SK-N-SH (cell line): ENCODE measurements around the gene PTPRG. TPM values are rescaled to one million over a fixed set of nuclear protein-coding genes. Genes with fewer than 3 reads are reported as not detected.

ENCODE experiments used
- CTCF ChIA-PET: fragments of 300-600, 350-600 bp; formaldehyde crosslinking; extraction: SDS; loops from one replicate; lab custom pipeline; 2021; lab: Yijun Ruan, JAX
- POLR2A ChIA-PET: fragments of 350-600 bp; sonication (Branson Sonifier 250); formaldehyde crosslinking; extraction: SDS; loops from one replicate; lab custom pipeline; 2020; ENCODE audit warnings: antibody characterized with exemption, inconsistent platforms; lab: Yijun Ruan, JAX
- DNase-seq: peaks from one replicate; pipeline ENCODE4 v3.0.0; 2012
- H2AFZ ChIP-seq: fragments of 200-600 bp; sonication (generic); 2 replicates; pipeline ENCODE4 v1.8.1; 2016; ENCODE audit warnings: antibody characterized with exemption, mild to moderate bottlenecking, low read depth
- H3F3A ChIP-seq: fragments of 200-600 bp; sonication (generic); replicated peaks from 2 replicates; pipeline ENCODE3; 2016; ENCODE audit warnings: antibody characterized with exemption, mild to moderate bottlenecking; ENCODE audit not compliant: insufficient read depth
- H3K27ac ChIP-seq, 2 experiments: fragments of 200-500 bp in 1 of 2; fragments of 200-600 bp in 1 of 2; sonication (Bioruptor generic) in 1 of 2; sonication (generic), shearing (Covaris generic) in 1 of 2; 2 replicates each; pipeline versions ENCODE4 v1.5.1 to v1.6.1; 2014 to 2016; ENCODE audit warnings: low read depth in 2 of 2, inconsistent platforms in 1 of 2, low read length in 1 of 2, mild to moderate bottlenecking in 1 of 2, mixed read lengths in 1 of 2
- H3K27me3 ChIP-seq: fragments of 200-600 bp; sonication (generic), shearing (Covaris generic); 2 replicates; pipeline ENCODE4 v1.6.1; 2016; ENCODE audit warnings: mixed run types; ENCODE audit not compliant: insufficient read depth
- H3K36me3 ChIP-seq, 2 experiments: fragments of 200-500 bp in 1 of 2; fragments of 200-600 bp in 1 of 2; sonication (Bioruptor generic) in 1 of 2; sonication (generic) in 1 of 2; replicated peaks in 1 of 2; 2 replicates each; pipeline versions ENCODE3 to v1.5.1; 2014 to 2016; ENCODE audit warnings: low read length in 1 of 2, mild to moderate bottlenecking in 1 of 2; ENCODE audit not compliant: insufficient read depth in 2 of 2, control insufficient read depth in 1 of 2
- H3K4me1 ChIP-seq, 2 experiments: fragments of 200-500 bp in 1 of 2; fragments of 200-600 bp in 1 of 2; sonication (Bioruptor generic) in 1 of 2; sonication (generic), shearing (Covaris generic) in 1 of 2; 2 replicates each; pipeline versions ENCODE4 v1.5.1 to v1.6.1; 2014 to 2016; ENCODE audit warnings: low read depth in 1 of 2, low read length in 1 of 2, mixed run types in 1 of 2; ENCODE audit not compliant: insufficient read depth in 2 of 2, control insufficient read depth in 1 of 2
- H3K4me2 ChIP-seq: fragments of 200-600 bp; sonication (generic), shearing (Covaris generic); 2 replicates; pipeline ENCODE4 v1.6.1; 2017; ENCODE audit warnings: mixed run types
- H3K4me3 ChIP-seq, 2 experiments: fragments of 200-500 bp in 1 of 2; fragments of 200-600 bp in 1 of 2; sonication (Bioruptor generic) in 1 of 2; sonication (generic), shearing (Covaris generic) in 1 of 2; 2 replicates each; pipeline versions ENCODE4 v1.5.1 to v1.8.1; 2014 to 2016; ENCODE audit warnings: low read depth in 2 of 2, inconsistent platforms in 1 of 2, low read length in 1 of 2, mild to moderate bottlenecking in 1 of 2, mixed read lengths in 1 of 2, moderate library complexity in 1 of 2
- H3K79me2 ChIP-seq: fragments of 200-600 bp; sonication (generic); 2 replicates; pipeline ENCODE4 v1.8.1; 2017; ENCODE audit warnings: mild to moderate bottlenecking; ENCODE audit not compliant: insufficient read depth
- H3K9ac ChIP-seq: fragments of 200-600 bp; sonication (generic); 2 replicates; pipeline ENCODE4 v1.6.1; 2017; ENCODE audit warnings: mixed run types
- H3K9me2 ChIP-seq: fragments of 200-600 bp; sonication (generic); 2 replicates; pipeline ENCODE4 v1.6.1; 2017; ENCODE audit warnings: mixed run types
- H3K9me3 ChIP-seq: fragments of 200-600 bp; sonication (generic); 2 replicates; pipeline ENCODE4 v1.6.1; 2017; ENCODE audit warnings: mixed run types, mild to moderate bottlenecking, moderate library complexity
- H4K20me1 ChIP-seq: fragments of 200-600 bp; sonication (generic); 2 replicates; pipeline ENCODE4 v1.6.1; 2017; ENCODE audit warnings: mild to moderate bottlenecking, mixed run types; ENCODE audit not compliant: insufficient read depth
- ELF1 ChIP-seq: IDR thresholded peaks from 2 replicates; pipeline ENCODE4 v1.4.0; 2012
- FOXJ3 ChIP-seq: sonication (generic); formaldehyde crosslinking; IDR thresholded peaks from 2 replicates; pipeline ENCODE4 v1.5.1; 2020; ENCODE audit warnings: mild to moderate bottlenecking, missing genetic modification reagents
- GABPA ChIP-seq: IDR thresholded peaks from 2 replicates; pipeline ENCODE4 v1.4.0; 2012; ENCODE audit warnings: low read depth, mild to moderate bottlenecking
- MEF2A ChIP-seq: IDR thresholded peaks from 2 replicates; pipeline ENCODE4 v1.4.0; 2012; ENCODE audit warnings: low read depth, borderline replicate concordance
- MXI1 ChIP-seq: IDR thresholded peaks from 2 replicates; pipeline ENCODE4 v1.6.1; 2012; ENCODE audit warnings: mild to moderate bottlenecking, low read depth, low read length, improper control_type of control experiment
- SMC3 ChIP-seq: IDR thresholded peaks from 2 replicates; pipeline ENCODE4 v1.6.1; 2012; ENCODE audit warnings: low read depth, low read length, improper control_type of control experiment
- TAF1 ChIP-seq: IDR thresholded peaks from 2 replicates; pipeline ENCODE4 v1.6.1; 2012; ENCODE audit warnings: low read depth, mild to moderate bottlenecking, low read length, moderate library complexity, borderline replicate concordance
- WGBS: methylation state at CpG from one replicate; pipeline ENCODE4 v1.1.6; 2017; ENCODE audit warnings: low lambda C conversion rate; 5-methylcytosine and 5-hydroxymethylcytosine counted together
- polyA plus RNA-seq, 3 experiments: library from polyadenylated mRNA; depleted of rRNA; stranded (reverse); fragments of >200 nt; gene quantifications; 2 replicates each; pipeline ENCODE4 v1.2.3, GENCODE V29; 2012
- TF ChIP-seq, protein P1 (sequence below): IDR thresholded peaks from 2 replicates; pipeline ENCODE4; 2012
- TF ChIP-seq, protein P2 (sequence below): IDR thresholded peaks from 2 replicates; pipeline ENCODE4 v1.4.0; 2012; ENCODE audit warnings: low read depth, borderline replicate concordance
- TF ChIP-seq, protein P3 (sequence below): fragments of 150-350 bp; IDR thresholded peaks from 2 replicates; pipeline ENCODE4 v1.6.1; 2017; ENCODE audit warnings: antibody characterized with exemption, low read length, low read depth, borderline replicate concordance

The PTPRG gene
- polyA plus RNA-seq, 1 of the 3 experiments (the other 2 are of a cell fraction) = 14.1 TPM

DNA sequence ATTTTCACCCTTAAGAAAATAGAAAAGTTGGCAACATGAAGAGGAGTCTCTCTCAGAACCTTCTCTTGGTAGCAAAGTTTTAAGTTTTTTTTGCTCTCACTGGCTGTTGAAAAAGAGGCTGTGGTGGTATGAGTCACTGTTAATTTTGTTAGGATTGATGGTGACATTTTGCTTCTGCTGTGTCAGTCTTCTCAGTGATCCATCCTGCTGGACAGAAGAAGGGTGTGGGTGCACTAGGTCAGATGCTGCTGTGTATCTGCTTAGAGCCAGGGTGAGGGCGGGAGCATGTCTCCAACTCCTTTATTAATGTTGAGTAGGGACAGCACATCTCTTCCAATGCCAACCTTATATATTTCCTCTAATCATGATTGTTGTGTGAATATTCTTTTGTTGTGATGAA is 442.5 kb downstream of the PTPRG start:
- Histone ChIP-seq H3K4me3 (no peak overlapping the region), H3K4me1 (no peaks in the 10 kb centered on the region), H3K4me2 (no peak overlapping the region), H3K79me2 (0 out of 2 replicates have a peak, but pooled peaks cover 3% of the 10 kb centered on the region), H3K36me3 (peaks cover 0 to 2% of the 10 kb centered on the region in 2 experiments), H3K9me3 (no peaks in the 10 kb centered on the region), H3K9me2 (no peaks in the 10 kb centered on the region)
- ChIA-PET CTCF (no interaction called here), POLR2A (no interaction called here)
- TF ChIP-seq, protein P1, sequence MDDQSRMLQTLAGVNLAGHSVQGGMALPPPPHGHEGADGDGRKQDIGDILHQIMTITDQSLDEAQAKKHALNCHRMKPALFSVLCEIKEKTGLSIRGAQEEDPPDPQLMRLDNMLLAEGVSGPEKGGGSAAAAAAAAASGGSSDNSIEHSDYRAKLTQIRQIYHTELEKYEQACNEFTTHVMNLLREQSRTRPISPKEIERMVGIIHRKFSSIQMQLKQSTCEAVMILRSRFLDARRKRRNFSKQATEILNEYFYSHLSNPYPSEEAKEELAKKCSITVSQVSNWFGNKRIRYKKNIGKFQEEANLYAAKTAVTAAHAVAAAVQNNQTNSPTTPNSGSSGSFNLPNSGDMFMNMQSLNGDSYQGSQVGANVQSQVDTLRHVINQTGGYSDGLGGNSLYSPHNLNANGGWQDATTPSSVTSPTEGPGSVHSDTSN = peak; percentile 23
- TF ChIP-seq, protein P2, sequence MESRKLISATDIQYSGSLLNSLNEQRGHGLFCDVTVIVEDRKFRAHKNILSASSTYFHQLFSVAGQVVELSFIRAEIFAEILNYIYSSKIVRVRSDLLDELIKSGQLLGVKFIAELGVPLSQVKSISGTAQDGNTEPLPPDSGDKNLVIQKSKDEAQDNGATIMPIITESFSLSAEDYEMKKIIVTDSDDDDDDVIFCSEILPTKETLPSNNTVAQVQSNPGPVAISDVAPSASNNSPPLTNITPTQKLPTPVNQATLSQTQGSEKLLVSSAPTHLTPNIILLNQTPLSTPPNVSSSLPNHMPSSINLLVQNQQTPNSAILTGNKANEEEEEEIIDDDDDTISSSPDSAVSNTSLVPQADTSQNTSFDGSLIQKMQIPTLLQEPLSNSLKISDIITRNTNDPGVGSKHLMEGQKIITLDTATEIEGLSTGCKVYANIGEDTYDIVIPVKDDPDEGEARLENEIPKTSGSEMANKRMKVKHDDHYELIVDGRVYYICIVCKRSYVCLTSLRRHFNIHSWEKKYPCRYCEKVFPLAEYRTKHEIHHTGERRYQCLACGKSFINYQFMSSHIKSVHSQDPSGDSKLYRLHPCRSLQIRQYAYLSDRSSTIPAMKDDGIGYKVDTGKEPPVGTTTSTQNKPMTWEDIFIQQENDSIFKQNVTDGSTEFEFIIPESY = no peak
- TF ChIP-seq, all 33 proteins: peak for 1
- no peak for DNase-seq
- no peaks in the 10 kb centered on the region for H3F3A ChIP-seq
- H3K9ac ChIP-seq = no peak overlapping the region
- H3K27me3 ChIP-seq = no peaks in the 10 kb centered on the region
- WGBS = 80% methylated on average over 1 of the region's 1 CpG
- H3K27ac ChIP-seq = no peak overlapping the region
- H2AFZ ChIP-seq = no peak overlapping the region
- no peaks in the 10 kb centered on the region for H4K20me1 ChIP-seq

DNA sequence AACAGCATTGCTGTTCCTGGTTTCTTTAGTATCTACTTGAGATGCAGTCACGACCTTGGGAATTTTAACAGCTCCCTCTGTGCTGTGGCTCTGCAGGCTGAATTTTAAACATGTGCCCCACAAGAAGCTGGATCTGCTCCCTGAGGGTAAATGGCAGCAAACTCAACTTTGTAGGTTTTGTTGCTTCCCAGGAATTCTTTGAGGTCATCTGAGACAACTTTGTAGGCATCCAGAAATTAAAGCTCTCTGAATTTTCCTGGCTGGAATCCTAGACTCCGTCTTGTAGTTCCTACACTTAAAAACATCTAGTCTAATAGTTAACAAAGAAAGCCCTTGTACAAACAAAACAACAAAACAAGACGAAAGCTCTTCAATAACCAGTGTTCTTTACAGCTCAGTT is 445.7 kb downstream of the PTPRG start:
- Histone ChIP-seq H3K27ac (no peak overlapping the region), H3F3A (no peaks in the 10 kb centered on the region), H3K4me2 (no peak overlapping the region), H3K4me1 (no peaks in the 10 kb centered on the region), H4K20me1 (no peaks in the 10 kb centered on the region), H3K36me3 (peaks cover 0 to 2% of the 10 kb centered on the region in 2 experiments)
- no peak for DNase-seq
- POLR2A ChIA-PET = no interaction called here
- TF ChIP-seq SMC3 (no peak), ELF1 (no peak), GABPA (no peak), MEF2A (no peak), TAF1 (no peak), FOXJ3 (CRISPR knock-in tag) (no peak), MXI1 (no peak)
- TF ChIP-seq, protein P3, sequence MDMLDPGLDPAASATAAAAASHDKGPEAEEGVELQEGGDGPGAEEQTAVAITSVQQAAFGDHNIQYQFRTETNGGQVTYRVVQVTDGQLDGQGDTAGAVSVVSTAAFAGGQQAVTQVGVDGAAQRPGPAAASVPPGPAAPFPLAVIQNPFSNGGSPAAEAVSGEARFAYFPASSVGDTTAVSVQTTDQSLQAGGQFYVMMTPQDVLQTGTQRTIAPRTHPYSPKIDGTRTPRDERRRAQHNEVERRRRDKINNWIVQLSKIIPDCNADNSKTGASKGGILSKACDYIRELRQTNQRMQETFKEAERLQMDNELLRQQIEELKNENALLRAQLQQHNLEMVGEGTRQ = no peak
- TF ChIP-seq, all 33 proteins: peak for 0
- H3K9me2 ChIP-seq = no peaks in the 10 kb centered on the region
- H2AFZ ChIP-seq = no peak overlapping the region
- WGBS = 87% methylated on average over 3 of the region's 3 CpGs
- H3K27me3 ChIP-seq = no peaks in the 10 kb centered on the region
- H3K9ac ChIP-seq = no peak overlapping the region
- no peaks in the 10 kb centered on the region for H3K9me3 ChIP-seq
- no peak overlapping the region for H3K4me3 ChIP-seq
- CTCF ChIA-PET = interaction anchor here (1.2 kb wide), 1 partner anchor 9 kb away, joined by 3 read pairs; no protein-coding TSS in a partner anchor
- 0 out of 2 replicates have a peak, but pooled peaks cover 2% of the 10 kb centered on the region for H3K79me2 ChIP-seq
